Sigmoid colon (tissue), 4 donors: ENCODE measurements around the gene SHISA2.

Source experiments
- CTCF ChIP-seq, 4 experiments: fragments of 450-650 bp in 3 of 4; fragments of 200-600 bp in 1 of 4; IDR thresholded peaks; one replicate each; pipeline ENCODE4 v1.5.1; 2016 to 2019; ENCODE audit warnings: antibody characterized with exemption in 4 of 4, mild to moderate bottlenecking in 3 of 4, moderate library complexity in 2 of 4
- EP300 ChIP-seq, 4 donors: sonication (generic); formaldehyde crosslinking; IDR thresholded peaks; one replicate each; pipeline ENCODE4 v1.6.1; 2017; ENCODE audit warnings: antibody characterized with exemption in 4 of 4
- POLR2A ChIP-seq, 2 donors: fragments of 450-650 bp; IDR thresholded peaks; one replicate each; pipeline ENCODE4 v1.6.1; 2016; ENCODE audit warnings: antibody characterized with exemption in 2 of 2, mild to moderate bottlenecking in 2 of 2, moderate library complexity in 2 of 2
- POLR2AphosphoS5 ChIP-seq, 4 donors: sonication (generic); formaldehyde crosslinking; IDR thresholded peaks; one replicate each; pipeline ENCODE4 v1.6.1; 2017; ENCODE audit warnings: antibody characterized with exemption in 4 of 4

GRCh38 chr13:26045142-26045541 lies 6.7 kb downstream of the SHISA2 start:
- TF ChIP-seq POLR2AphosphoS5 (IDR thresholded peaks at IDR 0.05) (no peak), CTCF (IDR thresholded peaks at IDR 0.05) (no peak), POLR2A (IDR thresholded peaks at IDR 0.05) (no peak), EP300 (IDR thresholded peaks at IDR 0.05) (no peak)
